ENCODE results near the gene CSAD. TPM values are rescaled to one million over a fixed set of nuclear protein-coding genes. Genes with fewer than 3 reads are reported as not detected.
A peak's percentile ranks its signal among the peaks of the same experiment; 100 is the strongest.
"Not testable (repeated sequence)": the region's sequence is repeated elsewhere in the genome, so short reads cannot be mapped to it uniquely, and the experiment has no call there.

CSAD gene
- polyA plus RNA-seq, 5 donors, result 71.4 to 117 (median 80.3) TPM

DNA sequence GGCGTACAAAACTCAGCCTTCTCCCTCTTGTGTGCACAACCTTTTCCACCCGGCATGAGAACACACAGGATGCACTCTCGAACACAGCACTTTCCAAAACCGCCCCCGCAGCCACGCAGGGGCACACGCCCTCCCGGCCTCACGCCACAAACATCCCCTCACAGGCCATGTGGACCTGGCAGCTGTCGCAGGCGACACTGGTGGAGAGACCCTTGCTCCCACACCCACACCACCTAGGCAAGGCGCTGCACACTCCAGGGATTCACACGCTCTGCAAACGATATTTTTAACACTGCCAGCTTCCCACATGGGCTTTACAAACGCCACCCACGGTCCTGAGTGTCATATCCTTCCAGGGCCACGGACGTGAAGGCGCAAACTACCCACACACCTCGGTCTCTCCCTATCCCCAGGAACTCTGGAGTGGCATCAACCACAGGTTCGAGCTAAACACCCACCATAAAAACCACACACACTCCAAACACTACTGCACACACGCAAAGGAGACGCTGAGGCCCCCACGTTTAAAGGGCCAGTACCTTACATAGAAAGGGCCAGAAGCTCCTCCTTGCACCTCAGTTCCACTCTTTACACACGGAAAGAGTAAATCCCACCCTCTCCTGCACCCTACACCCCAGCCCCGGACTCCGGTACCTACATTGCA is 38.7 kb upstream of the CSAD start:
- DNase-seq, result no peak

DNA sequence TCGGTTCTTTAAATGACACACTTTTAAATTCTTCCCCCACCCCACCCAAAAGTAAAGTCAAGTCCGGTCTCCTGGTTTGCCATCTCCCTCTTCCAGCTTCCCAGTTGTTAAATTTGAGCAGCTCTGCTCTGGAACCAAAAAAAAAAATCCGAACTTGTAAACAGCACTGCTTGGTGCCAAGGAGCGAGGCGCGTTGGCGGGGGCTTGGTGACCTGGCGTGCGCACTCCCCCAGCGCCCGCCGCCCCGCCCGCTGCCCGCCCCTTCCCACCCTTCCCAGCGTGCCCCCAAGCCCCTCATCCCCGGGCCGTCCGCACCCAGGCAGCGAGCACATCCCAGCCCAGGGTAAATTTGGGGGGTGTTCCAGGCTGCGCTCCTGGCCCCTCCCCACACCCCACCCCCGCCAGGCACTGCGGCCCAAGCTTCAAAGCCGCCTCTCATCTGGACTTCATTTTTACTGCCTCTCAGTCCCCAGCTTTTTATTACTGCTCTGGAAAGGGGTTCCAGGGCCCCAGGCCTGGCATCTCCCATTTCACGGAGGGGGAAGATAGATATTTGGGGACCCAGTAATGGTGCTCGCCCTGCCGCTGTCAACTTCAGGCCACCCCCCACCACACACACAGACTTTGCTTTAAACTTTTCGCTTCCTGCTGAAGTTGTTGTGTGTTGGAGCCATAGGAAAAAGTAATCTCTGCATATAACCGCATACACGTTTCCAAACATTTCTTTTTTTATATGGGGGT is 38.0 kb upstream of the CSAD start:
- no peak for DNase-seq

DNA sequence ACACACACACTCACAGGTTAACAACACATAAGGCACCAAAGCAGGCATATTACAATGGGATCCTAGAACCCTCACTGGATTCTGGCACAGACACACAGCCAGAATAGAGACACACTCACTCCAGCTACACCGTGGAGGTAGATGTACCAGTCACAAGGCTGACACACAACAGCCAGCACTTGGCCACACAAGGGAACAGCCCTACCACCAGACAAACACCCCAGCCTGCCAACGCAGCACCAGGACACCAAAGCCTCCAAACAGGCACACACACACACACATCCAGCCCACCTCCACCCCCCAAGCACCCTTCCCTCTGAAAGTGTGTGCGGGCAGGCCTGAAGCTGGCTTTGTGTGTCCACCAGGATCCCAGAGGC is 37.2 kb upstream of the CSAD start:
- DNase-seq, result no peak

DNA sequence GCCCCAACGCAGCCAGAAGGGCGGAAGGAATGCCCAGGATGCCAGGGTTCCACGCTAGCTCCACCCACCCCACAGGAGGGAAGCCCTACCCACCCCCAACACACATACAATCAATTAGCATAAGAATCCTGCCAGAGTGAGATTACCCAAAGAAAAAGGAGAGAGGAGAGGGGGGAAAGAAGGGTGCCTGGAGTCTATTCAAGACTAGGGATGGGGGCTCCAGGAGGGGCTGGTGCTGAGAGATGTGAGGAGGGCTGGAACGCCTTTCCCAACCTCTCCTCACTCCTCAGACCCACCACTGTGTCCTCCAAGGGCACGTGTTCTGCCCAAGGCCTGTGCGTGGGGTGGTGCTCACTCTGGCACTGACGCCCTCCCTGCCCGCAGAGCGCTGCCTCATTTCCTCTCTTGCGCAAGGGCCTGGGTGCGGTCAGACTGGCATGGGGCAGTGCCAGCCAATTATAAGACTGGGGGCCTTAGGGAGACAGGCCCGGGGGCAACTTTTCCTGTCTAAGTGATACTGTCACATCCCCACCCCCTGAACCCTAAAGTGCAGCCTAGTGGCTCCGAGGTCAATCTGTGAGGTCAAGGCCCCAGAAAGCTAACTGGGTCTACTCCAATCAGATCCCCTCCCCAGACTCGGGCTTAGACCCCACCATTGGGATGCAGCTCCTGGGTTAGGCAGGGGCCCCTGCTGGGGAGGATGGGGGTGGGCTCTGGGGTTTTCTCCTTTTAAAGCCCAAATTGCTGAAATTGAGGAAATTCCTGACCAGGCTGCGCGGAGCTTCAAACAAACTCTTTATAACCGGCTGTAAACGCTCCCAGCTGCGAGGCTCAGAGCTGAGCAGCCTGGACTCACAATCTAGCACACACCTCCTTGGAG is 36.6 kb upstream of the CSAD start:
- no peak for DNase-seq

DNA sequence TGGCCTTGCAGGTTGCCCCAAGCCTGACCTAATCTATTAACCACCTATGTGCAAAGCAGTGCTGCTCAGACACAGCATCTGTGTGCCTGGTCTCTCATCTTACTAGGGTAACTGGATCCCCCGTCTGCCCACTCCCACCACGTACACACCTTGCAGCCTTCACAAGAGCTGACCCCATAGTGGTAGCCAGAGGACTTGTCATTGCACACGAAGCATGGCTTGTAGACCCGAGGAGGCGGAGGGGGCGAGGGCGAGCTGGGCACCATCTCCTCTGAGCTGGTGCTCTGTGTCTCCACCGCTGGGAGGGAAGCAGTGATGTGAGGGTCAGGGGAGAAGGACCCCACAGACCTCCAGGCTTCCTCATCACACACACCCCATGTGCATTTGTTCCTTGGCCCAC is 34.8 kb upstream of the CSAD start:
- no peak for DNase-seq

DNA sequence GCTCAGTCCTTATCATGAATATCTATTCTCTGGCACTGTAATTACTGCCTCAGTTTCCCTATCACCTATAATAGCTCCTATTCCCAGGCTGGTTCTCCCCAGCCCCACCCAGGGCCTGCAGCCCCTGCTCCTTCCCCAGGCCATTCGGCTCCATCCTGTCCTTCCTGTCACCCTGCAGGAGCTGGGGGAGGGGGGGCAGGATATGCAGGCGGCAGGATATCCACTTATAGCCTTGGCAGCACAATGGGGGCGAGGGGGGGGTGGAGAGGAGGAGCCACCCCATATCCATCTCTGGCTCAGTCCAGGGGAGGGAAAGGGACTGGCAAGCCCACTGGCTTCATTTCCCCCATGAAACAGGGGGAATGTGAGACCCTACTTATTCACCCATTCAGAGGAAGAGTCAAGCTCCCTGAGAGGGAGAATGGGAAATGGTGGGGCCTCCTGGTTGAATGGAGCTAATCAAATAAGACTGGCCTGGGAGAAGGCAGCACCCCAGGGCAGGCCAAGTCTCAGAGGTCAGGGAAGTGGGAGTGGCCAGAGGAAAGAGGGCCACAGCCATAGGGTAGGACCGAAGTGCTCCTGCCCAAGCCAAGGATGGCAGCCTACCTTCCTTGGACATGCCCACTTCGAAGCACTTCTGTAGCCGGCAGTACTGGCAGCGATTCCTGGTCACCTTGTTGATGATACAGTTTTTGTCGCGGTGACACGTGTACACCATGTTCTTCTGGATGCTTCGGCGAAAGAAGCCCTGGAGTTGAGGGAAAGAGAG is 34.1 kb upstream of the CSAD start:
- no peak for DNase-seq

DNA sequence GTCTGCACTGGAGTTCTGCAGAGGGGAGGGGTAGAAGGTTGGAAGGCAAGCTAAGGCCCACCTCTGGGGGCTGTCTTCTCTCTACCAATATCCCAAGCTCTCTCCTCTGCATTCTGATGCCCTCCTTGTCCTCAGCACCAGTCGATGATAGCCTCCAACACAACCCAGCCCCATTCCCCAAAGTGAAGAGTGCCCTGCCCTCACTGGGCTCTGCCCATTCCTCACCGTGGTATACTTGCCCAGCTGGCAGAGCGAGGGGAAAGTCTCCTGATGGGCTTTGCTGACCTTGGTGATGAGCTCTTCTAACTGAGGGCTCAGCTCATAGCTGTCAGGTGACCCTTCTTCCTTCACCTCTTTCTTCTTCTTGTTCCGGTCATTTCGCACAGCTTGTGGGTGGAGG is 33.5 kb upstream of the CSAD start:
- DNase-seq, result no peak

DNA sequence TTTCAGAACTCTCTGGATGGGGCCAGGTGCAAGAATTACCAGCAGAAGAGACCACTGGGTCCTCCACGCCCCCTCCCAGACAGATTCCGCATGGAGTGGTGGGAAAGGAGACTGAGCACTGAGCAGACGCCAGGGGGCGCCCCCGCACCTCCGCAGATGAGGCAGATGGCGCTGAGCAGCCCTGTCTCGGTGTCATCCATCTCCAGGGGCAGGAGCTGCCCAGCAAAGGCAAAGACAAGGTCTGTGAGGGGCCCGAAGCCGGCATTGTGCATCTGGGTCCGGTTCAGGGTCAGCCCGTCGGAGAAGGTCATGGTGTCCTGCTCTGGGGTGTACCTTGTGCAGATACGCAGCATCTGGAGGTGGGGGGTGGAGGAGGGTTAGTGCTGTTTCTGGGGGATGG is 32.6 kb upstream of the CSAD start:
- peak in 1 of 2 donors; percentile 64 for DNase-seq

DNA sequence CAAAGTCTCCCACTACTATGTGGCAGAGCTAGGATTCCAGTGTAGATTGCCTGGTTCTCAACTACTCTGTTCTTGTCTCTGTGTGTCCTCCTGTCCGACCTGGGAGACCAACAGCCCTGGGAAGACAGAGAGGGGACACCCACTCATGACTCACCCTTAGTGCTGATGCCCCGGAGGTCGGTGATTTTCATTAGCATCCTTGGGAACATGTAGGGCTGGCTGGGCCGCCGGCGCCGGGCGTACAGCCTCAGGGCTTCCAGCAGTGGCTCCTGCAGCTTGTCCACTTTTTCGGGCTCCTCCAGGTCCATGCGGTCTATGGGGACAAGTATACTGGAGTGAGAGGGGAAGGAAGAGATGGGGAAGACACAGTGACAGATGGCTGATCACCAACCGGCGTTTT is 32.2 kb upstream of the CSAD start:
- DNase-seq, result no peak

DNA sequence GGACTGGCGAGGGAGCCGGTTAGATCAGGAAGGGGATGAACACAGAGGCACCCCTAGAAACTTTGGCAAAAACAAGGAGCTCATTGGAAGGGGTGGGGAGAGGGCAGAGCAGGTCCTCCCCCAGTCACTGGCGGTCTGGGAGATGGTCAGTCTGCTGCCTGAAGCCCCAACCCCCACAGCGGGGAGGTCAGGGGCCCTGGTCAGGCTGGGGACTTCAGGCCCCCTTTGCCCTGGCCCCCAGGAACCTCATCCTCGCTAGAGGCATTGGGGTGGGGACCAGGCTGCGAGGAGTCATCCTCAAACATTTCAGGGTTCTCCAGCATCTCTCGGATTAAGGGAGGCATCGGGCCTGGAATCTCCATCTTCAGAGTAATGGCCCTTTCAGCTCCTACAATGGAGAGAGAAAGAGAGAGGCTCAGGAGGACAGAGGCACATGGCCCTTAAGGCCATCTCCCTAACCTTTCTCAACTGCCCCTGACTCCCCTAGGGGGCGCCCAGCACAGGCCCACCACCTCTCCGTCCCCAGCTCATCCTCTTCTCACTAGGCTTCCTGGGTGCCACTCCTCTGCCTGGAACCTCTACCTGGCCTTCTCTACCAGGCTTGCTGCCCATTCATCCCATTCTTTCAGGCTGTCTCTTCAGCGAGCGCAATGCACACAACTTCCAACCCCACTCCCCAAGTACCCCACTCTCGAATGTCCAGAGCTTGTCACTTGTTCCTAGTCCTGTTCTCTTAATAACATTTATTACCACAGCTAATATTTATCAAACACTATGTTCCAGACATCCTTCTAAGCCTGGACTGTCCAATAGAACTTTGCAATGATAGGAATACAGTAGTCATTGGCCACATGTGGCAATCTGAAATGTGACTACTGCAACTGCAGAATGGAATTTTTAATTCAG is 31.0 kb upstream of the CSAD start:
- DNase-seq, result no peak

DNA sequence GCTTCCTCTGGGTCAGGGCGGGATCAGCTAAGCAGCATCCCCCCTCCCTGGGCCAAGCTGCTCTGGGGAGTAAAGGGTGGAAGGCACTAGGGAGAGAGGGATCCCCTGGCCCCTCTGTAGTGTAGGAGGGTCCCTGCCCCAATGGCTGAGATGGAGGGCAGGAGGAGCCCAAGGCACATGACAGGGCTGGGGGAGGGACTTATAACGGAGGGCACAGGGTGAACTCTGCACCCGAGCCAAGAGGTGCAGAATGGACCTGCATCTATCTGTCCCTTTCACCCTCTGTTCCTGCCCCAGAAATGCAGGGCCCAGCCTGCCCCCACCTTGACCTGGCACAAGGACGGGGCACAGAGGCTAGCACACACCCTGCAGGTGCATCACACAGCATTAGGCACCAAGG is 30.1 kb upstream of the CSAD start:
- no peak for DNase-seq

DNA sequence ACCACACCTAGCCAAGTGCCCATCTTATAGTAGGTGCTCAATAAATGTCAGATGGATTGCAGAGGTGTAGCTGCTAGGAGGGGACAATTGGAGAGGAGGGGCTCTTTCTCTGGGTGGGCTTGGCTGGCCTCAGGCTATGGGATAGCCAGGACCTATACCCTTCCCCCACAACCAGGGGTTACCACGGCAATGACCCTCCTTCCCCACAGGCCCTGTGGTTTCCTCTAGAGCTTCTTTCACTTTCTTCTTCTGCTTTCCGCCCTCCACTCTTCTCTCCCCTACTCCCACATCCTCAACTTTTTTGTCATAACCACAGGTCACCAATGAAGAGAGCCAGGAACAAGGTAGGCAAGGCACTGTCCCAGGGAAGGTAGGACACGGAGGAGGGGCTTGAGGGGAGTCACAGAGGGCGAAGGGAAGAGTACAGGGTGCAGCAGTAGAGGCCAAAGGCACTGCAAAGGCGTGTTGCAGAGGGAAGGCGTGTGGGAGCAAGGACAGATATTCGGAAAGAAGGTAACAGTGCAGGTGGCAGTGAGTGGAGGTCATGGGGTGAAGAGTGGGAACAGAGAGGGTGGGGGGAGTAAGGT is 28.2 kb upstream of the CSAD start:
- DNase-seq, result no peak

DNA sequence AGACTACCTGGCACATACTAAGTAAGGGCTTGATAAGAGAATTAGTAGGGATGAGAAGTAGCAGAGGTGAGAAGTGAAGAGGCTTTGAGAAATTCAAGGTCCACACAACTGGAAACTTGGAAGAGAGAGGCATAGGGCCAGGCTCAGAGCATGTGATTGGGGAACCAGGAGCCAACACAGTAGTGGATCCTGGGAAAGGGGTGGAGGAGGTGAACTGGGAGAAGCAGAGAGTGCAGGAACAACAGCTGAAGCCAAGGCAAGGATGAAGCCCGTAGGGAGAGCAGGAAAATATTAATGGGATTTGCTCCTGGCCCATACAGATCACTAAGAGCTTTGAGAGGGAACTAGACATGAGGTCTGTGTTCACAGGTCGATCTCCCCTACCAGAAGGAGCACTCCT is 27.7 kb upstream of the CSAD start:
- DNase-seq, result no peak

DNA sequence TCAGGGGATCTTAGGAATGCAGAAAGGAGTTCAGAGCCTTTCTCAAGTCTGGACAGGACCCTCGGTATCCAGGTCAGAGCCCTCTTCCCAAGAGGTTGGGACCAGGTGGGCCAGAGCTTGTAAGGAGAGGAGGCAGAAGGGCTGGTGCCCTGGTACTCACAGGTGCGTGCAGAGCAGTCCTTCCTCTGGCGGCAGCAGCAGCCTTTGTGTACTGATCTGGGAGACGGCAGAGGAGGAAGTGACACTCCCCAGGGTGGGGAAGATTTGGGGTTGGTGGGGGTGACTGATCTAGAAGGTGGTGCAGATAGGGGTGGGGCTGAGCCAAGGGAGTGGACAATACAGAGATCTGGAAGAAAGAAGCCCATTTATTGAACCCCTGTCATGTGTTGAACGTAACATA is 26.3 kb upstream of the CSAD start, which contains the start of gene ITGB7:
Gene ITGB7, minus strand, starts transcription at position 210 of the 400 bp plus-strand sequence. CDS start 6,808 bp downstream, outside the sequence.
- DNase-seq, result no peak

DNA sequence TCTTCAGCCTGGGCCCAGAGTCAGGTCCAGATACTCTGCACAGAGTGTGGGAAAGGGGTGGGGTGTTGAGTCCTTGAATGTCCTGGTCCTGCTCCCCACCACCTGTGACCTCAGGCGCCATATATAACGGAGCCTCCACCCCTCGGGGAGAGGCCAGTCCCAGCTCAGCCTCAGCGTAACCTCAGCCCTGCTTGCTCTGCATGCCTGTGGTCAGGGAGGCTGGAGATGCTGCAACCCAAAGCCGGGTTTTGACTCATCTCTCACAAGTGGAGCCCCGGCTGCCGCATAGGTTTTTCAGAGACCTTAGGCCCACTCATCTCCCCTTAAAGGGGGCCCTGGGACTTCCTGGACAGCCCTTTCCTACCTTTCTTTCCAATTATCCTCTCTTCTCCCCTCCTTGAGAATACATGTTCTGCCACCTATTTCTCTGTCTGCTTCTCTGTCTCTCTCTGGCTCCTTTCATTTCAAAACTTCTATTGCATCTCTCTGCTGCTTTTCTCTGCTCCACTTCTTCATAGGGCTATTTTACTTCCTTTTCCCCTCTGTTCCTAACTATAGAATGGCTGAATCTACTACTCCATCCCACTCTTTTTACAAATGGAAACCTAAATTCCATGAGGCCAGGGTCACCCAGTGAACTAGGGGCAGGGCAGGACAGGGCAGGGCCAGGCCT is 25.2 kb upstream of the CSAD start:
- no peak for DNase-seq

DNA sequence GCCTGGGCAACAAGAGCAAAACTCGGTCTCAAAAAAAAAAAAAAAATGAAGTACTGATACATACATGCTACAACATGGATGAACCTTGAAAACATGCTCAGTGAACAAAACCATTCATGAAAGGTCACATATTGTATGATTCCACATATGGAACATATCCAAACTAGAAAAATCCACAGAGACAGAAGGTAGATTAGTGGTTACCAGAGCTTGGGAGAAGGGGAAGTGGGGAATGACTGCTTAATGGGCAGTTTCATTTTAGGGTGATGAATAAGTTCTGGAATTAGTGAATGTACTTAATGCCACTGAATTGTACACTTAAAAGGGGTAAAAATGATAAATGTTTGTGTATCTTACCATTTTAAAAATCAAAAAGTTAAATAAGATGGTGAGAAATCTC is 23.6 kb upstream of the CSAD start:
- DNase-seq, result no peak

DNA sequence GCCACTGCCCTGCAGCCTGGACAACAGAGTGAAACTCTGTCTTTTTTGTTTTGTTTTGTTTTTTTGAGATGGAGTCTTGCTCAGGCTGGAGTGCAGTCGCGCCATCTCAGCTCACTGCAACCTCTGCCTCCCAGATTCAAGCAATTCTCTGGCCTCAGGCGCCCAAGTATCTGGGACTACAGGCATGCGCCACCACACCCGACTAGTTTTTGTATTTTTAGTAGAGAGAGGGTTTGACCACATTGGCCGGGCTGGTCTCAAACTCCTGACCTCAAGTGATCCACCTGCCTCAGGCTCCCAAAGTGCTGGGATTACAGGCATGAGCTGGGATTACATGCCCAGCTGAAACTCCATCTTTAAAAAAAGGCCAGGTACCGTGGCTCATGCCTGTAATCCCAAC is 21.6 kb upstream of the CSAD start:
- not testable (repeated sequence) for DNase-seq

DNA sequence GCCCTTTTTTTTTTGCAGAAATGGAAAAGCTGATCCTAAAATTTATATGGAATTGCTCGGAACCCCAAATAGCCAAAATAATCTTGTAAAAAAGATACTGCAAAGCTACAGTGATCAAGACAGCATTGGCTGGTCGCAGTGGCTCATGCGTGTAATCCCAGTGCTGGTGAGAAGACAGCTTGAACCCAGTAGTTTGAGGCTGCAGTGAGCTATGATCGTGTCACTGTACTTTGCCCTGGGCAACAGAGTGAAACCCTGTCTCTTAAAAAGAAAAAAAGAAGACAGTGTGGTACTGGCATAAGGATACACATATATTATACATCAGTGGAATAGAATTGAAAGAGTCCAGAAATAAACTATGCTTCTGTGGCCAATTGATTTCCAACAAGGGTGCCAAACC is 20.9 kb upstream of the CSAD start:
- DNase-seq, result no peak

DNA sequence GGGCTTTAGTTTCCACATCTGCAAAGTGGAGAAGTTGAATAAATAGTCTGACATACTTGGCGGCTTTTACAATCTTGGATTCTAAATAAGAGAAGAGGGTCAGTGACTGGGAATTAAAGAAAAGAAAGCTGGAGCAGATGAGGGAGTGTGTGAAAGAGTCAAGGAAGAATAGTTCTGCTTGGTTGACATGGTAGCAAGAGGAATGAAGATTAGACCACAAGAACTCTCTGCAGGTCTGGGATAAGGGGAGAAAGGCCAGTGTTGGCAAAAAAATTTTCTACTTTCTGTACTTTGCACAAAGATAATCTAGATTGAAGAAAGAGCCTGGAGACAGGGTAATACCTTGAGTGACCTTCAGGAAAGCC is 20.4 kb upstream of the CSAD start:
- DNase-seq, result no peak

Measured in right lung (tissue), 5 donors.